Hepatocyte (in vitro differentiated cells): Measurements from ENCODE around the gene HOXA5. TPM values are rescaled to one million over a fixed set of nuclear protein-coding genes. Genes with fewer than 3 reads are reported as not detected.

Experiments
- DNase-seq: peaks from one replicate; pipeline ENCODE4 v3.0.0-alpha.2; 2016; ENCODE audit warnings: low spot score
- H2AFZ ChIP-seq: fragments of 200-600 bp; sonication (generic); 2 replicates; pipeline ENCODE4 v1.6.0; 2016; ENCODE audit warnings: antibody characterized with exemption, mild to moderate bottlenecking
- H3K27ac ChIP-seq: fragments of 200-600 bp; sonication (generic); 2 replicates; pipeline ENCODE4 v1.5.1; 2016; ENCODE audit warnings: mild to moderate bottlenecking
- H3K27me3 ChIP-seq: fragments of 200-600 bp; sonication (generic); 2 replicates; pipeline ENCODE4 v1.6.1; 2016
- H3K36me3 ChIP-seq: fragments of 200-600 bp; sonication (generic); replicated peaks from 2 replicates; pipeline ENCODE4 v1.5.1; 2016; ENCODE audit warnings: low read depth; ENCODE audit not compliant: insufficient read depth
- H3K4me1 ChIP-seq: fragments of 200-600 bp; sonication (generic); 2 replicates; pipeline ENCODE4 v1.5.1; 2016; ENCODE audit warnings: mild to moderate bottlenecking, moderate library complexity; ENCODE audit not compliant: insufficient read depth
- H3K4me2 ChIP-seq: fragments of 200-600 bp; sonication (generic); 2 replicates; pipeline ENCODE4 v1.6.0; 2016
- H3K4me3 ChIP-seq: fragments of 200-600 bp; sonication (generic); 2 replicates; pipeline ENCODE4 v1.5.1; 2016; ENCODE audit warnings: mild to moderate bottlenecking
- H3K79me2 ChIP-seq: fragments of 200-600 bp; sonication (generic); 2 replicates; pipeline ENCODE4 v1.6.0; 2017; ENCODE audit warnings: mild to moderate bottlenecking
- H3K9me2 ChIP-seq: fragments of 200-600 bp; sonication (generic); replicated peaks from 2 replicates; pipeline ENCODE4 v1.6.0; 2017; ENCODE audit warnings: mild to moderate bottlenecking; ENCODE audit not compliant: insufficient read depth
- H3K9me3 ChIP-seq: fragments of 200-600 bp; sonication (generic); 2 replicates; pipeline ENCODE4 v1.5.1; 2016; ENCODE audit warnings: low read depth, mild to moderate bottlenecking
- H4K20me1 ChIP-seq: fragments of 200-600 bp; sonication (generic); 2 replicates; pipeline ENCODE4 v1.6.0; 2016; ENCODE audit warnings: mild to moderate bottlenecking; ENCODE audit not compliant: insufficient read depth, poor library complexity, severe bottlenecking
- EZH2 ChIP-seq: fragments of 200-600 bp; sonication (generic); IDR thresholded peaks from 2 replicates; pipeline ENCODE4 v1.6.1; 2016; ENCODE audit warnings: antibody characterized with exemption, mild to moderate bottlenecking, borderline replicate concordance
- EZH2phosphoT487 ChIP-seq: fragments of 200-600 bp; sonication (generic); IDR thresholded peaks from one replicate; pipeline ENCODE4 v1.6.1; 2018; ENCODE audit warnings: antibody characterized with exemption, mild to moderate bottlenecking, low read depth, moderate library complexity; ENCODE audit not compliant: unreplicated experiment, severe bottlenecking
- WGBS: methylation state at CpG from one replicate; pipeline ENCODE4 v1.1.6; 2016; ENCODE audit warnings: low lambda C conversion rate; ENCODE audit errors: missing lambda C conversion rate; 5-methylcytosine and 5-hydroxymethylcytosine counted together
- polyA plus RNA-seq: library from polyadenylated mRNA; unstranded; fragments of >200 nt; fragmentation: Nextera tagmentation; extraction: Ambion mirVana; gene quantifications from 2 replicates; pipeline ENCODE4 v1.2.1, GENCODE V29; 2016
- total RNA-seq: library from RNA; depleted of rRNA; stranded (reverse); fragments of >200 nt; gene quantifications from 2 replicates; pipeline ENCODE4 v1.2.3, GENCODE V29; 2014
- TF ChIP-seq, protein P1 (sequence below): fragments of 200-600 bp; sonication (generic); IDR thresholded peaks from 2 replicates; pipeline ENCODE4 v1.5.1; 2016; ENCODE audit warnings: antibody characterized with exemption, mild to moderate bottlenecking; ENCODE audit not compliant: poor library complexity

HOXA5 gene
- total and polyA plus RNA-seq, 2 experiments from 2014 or later = 0.70 to 0.92 TPM

DNA sequence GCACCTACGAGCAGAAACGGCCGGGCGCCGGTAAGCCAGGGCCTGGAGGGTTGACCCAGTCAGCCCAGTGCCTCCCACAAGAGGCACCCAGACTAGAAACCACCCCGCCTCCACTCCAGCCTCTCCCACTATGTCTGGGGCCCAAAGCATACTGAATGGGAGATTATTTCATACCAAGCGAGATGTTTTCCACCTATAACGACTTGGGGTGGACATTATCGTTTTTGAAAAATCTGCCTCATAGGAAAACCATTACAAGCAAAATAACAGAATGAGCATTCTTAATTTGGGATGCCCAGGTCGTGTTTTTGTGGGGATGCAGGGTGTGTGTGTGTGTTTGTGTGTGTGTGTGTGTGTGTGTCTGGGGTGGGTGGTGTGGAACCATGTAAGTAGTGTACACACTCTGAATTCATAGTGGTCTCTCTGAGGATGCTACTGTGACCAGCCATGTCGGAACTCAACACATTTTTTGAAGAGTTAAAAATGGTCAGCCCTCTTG, 2.5 kb upstream of the HOXA5 start:
- Histone ChIP-seq H3K36me3 (no peaks in the 10 kb centered on the region), H3K4me1 (peaks cover 17% of the 10 kb centered on the region), H3K79me2 (no peaks in the 10 kb centered on the region), H2AFZ (no peak overlapping the region), H3K27me3 (peaks cover 96% of the 10 kb centered on the region), H3K4me2 (no peak overlapping the region), H3K9me2 (no peaks in the 10 kb centered on the region), H4K20me1 (no peaks in the 10 kb centered on the region), H3K4me3 (no peak overlapping the region), H3K27ac (no peak overlapping the region), H3K9me3 (no peaks in the 10 kb centered on the region)
- TF ChIP-seq EZH2 (no peak), EZH2phosphoT487 (no peak)
- TF ChIP-seq, protein P1, sequence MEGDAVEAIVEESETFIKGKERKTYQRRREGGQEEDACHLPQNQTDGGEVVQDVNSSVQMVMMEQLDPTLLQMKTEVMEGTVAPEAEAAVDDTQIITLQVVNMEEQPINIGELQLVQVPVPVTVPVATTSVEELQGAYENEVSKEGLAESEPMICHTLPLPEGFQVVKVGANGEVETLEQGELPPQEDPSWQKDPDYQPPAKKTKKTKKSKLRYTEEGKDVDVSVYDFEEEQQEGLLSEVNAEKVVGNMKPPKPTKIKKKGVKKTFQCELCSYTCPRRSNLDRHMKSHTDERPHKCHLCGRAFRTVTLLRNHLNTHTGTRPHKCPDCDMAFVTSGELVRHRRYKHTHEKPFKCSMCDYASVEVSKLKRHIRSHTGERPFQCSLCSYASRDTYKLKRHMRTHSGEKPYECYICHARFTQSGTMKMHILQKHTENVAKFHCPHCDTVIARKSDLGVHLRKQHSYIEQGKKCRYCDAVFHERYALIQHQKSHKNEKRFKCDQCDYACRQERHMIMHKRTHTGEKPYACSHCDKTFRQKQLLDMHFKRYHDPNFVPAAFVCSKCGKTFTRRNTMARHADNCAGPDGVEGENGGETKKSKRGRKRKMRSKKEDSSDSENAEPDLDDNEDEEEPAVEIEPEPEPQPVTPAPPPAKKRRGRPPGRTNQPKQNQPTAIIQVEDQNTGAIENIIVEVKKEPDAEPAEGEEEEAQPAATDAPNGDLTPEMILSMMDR = no peak
- DNase-seq = no peak
- WGBS = 71% methylated on average over 11 of the region's 11 CpGs

DNA sequence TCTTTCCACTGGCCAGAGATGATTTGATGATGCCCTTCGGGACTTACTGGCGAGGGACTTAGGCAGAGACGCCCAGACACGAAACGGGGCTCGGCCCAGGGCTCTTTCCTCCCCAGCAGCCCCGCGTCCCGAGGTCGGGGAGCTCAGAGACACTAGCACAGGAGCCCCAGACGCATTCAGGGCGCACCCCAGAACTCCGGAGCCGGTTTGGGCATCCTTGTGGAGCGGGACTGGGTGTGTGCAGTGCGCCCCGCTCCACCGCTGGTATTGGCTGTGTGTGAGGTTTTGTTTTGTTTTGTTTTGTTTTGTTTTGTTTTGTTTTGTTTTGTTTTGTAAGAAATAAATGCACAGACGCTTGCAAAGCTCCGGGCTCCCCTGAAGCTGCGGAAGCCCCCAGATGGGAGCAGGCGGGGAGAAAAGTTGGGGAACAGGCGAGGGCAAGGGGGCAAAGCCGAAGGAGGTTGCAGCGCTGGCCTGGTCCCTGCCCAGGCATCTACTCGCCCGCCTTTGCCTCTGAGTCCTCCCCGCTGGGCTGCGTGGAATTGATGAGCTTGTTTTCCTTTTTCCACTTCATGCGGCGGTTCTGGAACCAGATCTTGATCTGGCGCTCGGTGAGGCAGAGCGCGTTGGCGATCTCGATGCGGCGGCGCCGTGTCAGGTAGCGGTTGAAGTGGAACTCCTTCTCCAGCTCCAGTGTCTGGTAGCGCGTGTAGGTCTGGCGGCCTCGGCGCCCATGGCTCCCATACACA, 1.9 kb upstream of the HOXA5 start:
- H3K9me3 ChIP-seq = no peaks in the 10 kb centered on the region
- peaks cover 99% of the 10 kb centered on the region for H3K27me3 ChIP-seq
- no peaks in the 10 kb centered on the region for H3K79me2 ChIP-seq
- WGBS = 63% methylated on average over 44 of the region's 47 CpGs
- no peaks in the 10 kb centered on the region for H4K20me1 ChIP-seq
- H3K36me3 ChIP-seq = no peaks in the 10 kb centered on the region
- H3K4me1 ChIP-seq = peaks cover 13% of the 10 kb centered on the region
- no peak overlapping the region for H3K4me3 ChIP-seq
- no peaks in the 10 kb centered on the region for H3K9me2 ChIP-seq
- no peak overlapping the region for H3K27ac ChIP-seq
- H2AFZ ChIP-seq = no peak overlapping the region
- H3K4me2 ChIP-seq = no peak overlapping the region
- DNase-seq = no peak
- TF ChIP-seq EZH2 (no peak), EZH2phosphoT487 (no peak)
- TF ChIP-seq, protein P1 = no peak

DNA sequence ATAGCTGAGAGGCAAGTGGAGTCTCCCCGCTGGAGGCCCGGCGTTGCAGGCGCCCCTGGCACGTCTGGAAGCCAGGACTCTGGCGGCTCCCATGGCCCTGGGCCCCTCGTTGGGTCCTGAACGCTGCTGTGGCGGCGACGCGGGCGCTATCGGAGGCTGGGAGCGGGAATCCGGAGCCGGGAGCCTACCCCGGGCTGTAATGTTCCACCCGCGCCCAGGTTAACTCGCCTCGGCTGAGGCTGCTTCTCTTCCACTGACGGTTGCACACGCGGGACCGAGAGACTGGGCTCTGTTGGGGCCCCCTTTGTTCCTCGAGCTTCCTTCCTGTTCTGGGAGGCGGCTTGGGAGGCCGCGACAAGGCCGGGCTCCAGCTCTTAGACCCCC, 1.3 kb upstream of the HOXA5 start:
- 31% methylated on average over 31 of the region's 31 CpGs for WGBS
- TF ChIP-seq EZH2phosphoT487 (no peak), EZH2 (peak; percentile 34)
- H3K4me3 ChIP-seq = no peak overlapping the region
- no peak overlapping the region for H2AFZ ChIP-seq
- H3K36me3 ChIP-seq = no peaks in the 10 kb centered on the region
- DNase-seq = no peak
- no peaks in the 10 kb centered on the region for H3K9me3 ChIP-seq
- no peaks in the 10 kb centered on the region for H3K9me2 ChIP-seq
- no peaks in the 10 kb centered on the region for H3K79me2 ChIP-seq
- no peak overlapping the region for H3K4me2 ChIP-seq
- H3K27ac ChIP-seq = no peak overlapping the region
- no peaks in the 10 kb centered on the region for H4K20me1 ChIP-seq
- H3K4me1 ChIP-seq = peaks cover 13% of the 10 kb centered on the region
- H3K27me3 ChIP-seq = peaks cover 99% of the 10 kb centered on the region

DNA sequence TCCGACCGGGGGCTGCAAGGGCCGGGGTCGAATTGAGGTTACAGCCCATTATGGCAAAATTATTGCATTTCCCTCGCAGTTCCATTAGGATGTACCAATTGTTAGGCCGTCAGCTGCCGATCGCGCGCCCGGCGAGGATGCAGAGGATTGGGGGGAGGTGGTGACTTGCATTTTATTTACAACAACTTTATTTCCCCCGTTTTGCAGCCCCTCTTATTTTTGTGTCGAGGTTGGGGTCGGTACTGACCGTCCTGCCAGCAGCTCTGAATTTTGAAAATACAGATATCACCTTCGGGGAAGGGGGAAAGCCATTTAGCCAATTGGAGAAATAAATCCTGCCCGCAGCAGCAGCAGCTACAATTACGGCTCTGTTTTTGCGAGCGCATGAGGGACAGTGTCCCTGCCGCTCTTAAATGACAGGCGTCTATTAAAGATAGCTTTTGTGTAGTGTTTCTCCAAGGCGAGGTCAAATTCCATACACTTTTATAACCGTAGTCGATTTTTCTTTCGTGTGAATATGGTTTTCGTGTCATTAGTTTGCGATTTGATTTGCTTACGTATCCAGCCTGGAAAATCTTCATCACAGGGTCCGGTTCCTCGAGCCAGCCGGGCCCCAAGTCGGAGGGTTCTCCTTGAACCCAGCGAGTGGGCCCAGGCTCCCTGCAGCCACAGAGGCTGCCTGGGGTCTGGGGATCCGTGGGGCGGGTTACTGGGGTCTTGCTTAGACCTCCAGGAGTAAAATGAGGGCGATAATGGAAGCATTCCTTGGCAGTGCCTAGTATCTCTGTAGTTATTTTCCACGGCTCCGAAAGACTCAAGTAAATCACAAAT, 684 bp upstream of the HOXA5 start:
- Histone ChIP-seq H3K4me1 (peaks cover 19% of the 10 kb centered on the region), H2AFZ (no peak overlapping the region), H3K4me3 (no peak overlapping the region), H3K27me3 (peaks cover 99% of the 10 kb centered on the region), H3K36me3 (no peaks in the 10 kb centered on the region), H4K20me1 (no peaks in the 10 kb centered on the region), H3K4me2 (peak overlapping the region; percentile 96), H3K9me2 (no peaks in the 10 kb centered on the region), H3K79me2 (no peaks in the 10 kb centered on the region), H3K27ac (no peak overlapping the region), H3K9me3 (no peaks in the 10 kb centered on the region)
- WGBS = 41% methylated on average over 40 of the region's 40 CpGs
- TF ChIP-seq EZH2phosphoT487 = no peak
- TF ChIP-seq EZH2 = no peak
- TF ChIP-seq, protein P1 = no peak
- no peak for DNase-seq
